DOHH2 (cell line): ENCODE data around the gene IRF1.

Experiments used
- H3F3A ChIP-seq: fragments of 200-600 bp; sonication (generic), shearing (Covaris generic); 2 replicates; pipeline ENCODE4 v1.6.0; 2016; ENCODE audit warnings: antibody characterized with exemption, mild to moderate bottlenecking; ENCODE audit not compliant: control insufficient read depth, insufficient read depth
- H3K27ac ChIP-seq: fragments of 200-600 bp; sonication (generic); 2 replicates; pipeline ENCODE4 v1.5.1; 2014; ENCODE audit warnings: low read depth, mild to moderate bottlenecking, low read length, moderate library complexity
- H3K27me3 ChIP-seq: fragments of 200-600 bp; sonication (generic); 2 replicates; pipeline ENCODE4 v1.6.1; 2014; ENCODE audit warnings: mild to moderate bottlenecking, low read length, mixed read lengths; ENCODE audit not compliant: control insufficient read depth
- H3K36me3 ChIP-seq: fragments of 200-600 bp; sonication (generic); 2 replicates; pipeline ENCODE4 v1.6.1; 2014; ENCODE audit warnings: mild to moderate bottlenecking, low read length, moderate library complexity, mixed read lengths; ENCODE audit not compliant: control insufficient read depth
- H3K4me1 ChIP-seq: fragments of 200-600 bp; sonication (generic); 2 replicates; pipeline ENCODE4 v1.6.1; 2014; ENCODE audit warnings: mild to moderate bottlenecking, low read length, mixed read lengths; ENCODE audit not compliant: control insufficient read depth
- H3K4me2 ChIP-seq: fragments of 200-600 bp; sonication (generic); 2 replicates; pipeline ENCODE4 v1.6.0; 2014; ENCODE audit warnings: mild to moderate bottlenecking, low read length, moderate library complexity
- H3K4me3 ChIP-seq: fragments of 200-600 bp; sonication (generic); 2 replicates; pipeline ENCODE4 v1.5.1; 2014; ENCODE audit warnings: mild to moderate bottlenecking, low read length, mixed read lengths
- H3K79me2 ChIP-seq: fragments of 200-600 bp; sonication (generic); 2 replicates; pipeline ENCODE4 v1.6.1; 2014; ENCODE audit warnings: mild to moderate bottlenecking, low read length, mixed read lengths; ENCODE audit not compliant: control insufficient read depth
- H3K9me2 ChIP-seq: fragments of 200-600 bp; sonication (generic); replicated peaks from 2 replicates; pipeline ENCODE4 v1.6.1; 2014; ENCODE audit warnings: mild to moderate bottlenecking, low read length, mixed read lengths; ENCODE audit not compliant: control insufficient read depth
- H3K9me3 ChIP-seq: fragments of 200-600 bp; sonication (generic); 2 replicates; pipeline ENCODE4 v1.6.1; 2014; ENCODE audit warnings: antibody characterized with exemption, low read length, mixed read lengths; ENCODE audit not compliant: control insufficient read depth, insufficient read depth
- H4K20me1 ChIP-seq: fragments of 200-600 bp; sonication (generic); 2 replicates; pipeline ENCODE4 v1.6.0; 2014; ENCODE audit warnings: low read depth, mild to moderate bottlenecking, antibody characterized with exemption, low read length, moderate library complexity; ENCODE audit not compliant: control insufficient read depth, insufficient read depth
- CTCF ChIP-seq: fragments of 200-600 bp; sonication (generic); IDR thresholded peaks from one replicate; pipeline ENCODE4 v1.5.1; 2014; ENCODE audit warnings: antibody characterized with exemption, mild to moderate bottlenecking, low read depth, low read length; ENCODE audit not compliant: poor library complexity, severe bottlenecking
- EZH2phosphoT487 ChIP-seq: fragments of 200-600 bp; sonication (generic); IDR thresholded peaks from 2 replicates; pipeline ENCODE4 v1.6.1; 2017; ENCODE audit warnings: borderline replicate concordance, mild to moderate bottlenecking, antibody characterized with exemption, low read length, moderate library complexity, mixed read lengths

Gene IRF1

GRCh38 chr5:132451387-132451786 is 39.2 kb downstream of the IRF1 start:
- Histone ChIP-seq H3F3A (peaks cover 5% of the 10 kb centered on the region), H3K79me2 (no peaks in the 10 kb centered on the region), H3K27ac (no peak overlapping the region), H3K4me1 (peaks cover 15% of the 10 kb centered on the region), H3K9me2 (no peaks in the 10 kb centered on the region), H3K4me2 (no peak overlapping the region), H3K27me3 (peaks cover 25% of the 10 kb centered on the region), H3K36me3 (no peaks in the 10 kb centered on the region), H4K20me1 (no peaks in the 10 kb centered on the region), H3K9me3 (no peaks in the 10 kb centered on the region), H3K4me3 (no peak overlapping the region)
- TF ChIP-seq EZH2phosphoT487 (no peak), CTCF (no peak)

- Histone ChIP-seq H3K9me3 (no peaks in the 10 kb centered on the region), H3K27me3 (peaks cover 12% of the 10 kb centered on the region), H3K4me2 (no peak overlapping the region), H3K36me3 (no peaks in the 10 kb centered on the region), H3F3A (no peaks in the 10 kb centered on the region), H3K4me3 (no peak overlapping the region), H3K4me1 (no peaks in the 10 kb centered on the region; the same call in 1 of the 2 replicates), H3K27ac (no peak overlapping the region), H4K20me1 (no peaks in the 10 kb centered on the region), H3K79me2 (no peaks in the 10 kb centered on the region), H3K9me2 (no peaks in the 10 kb centered on the region)
- TF ChIP-seq EZH2phosphoT487 (no peak), CTCF (no peak)
These were observed 41.5 kb downstream of the IRF1 start for GRCh38 chr5:132449060-132449459.

- no peaks in the 10 kb centered on the region for H4K20me1 ChIP-seq
- no peak for TF ChIP-seq EZH2phosphoT487
- TF ChIP-seq CTCF = no peak
- no peaks in the 10 kb centered on the region; the same call in 1 of the 2 replicates for H3K27me3 ChIP-seq
- H3F3A ChIP-seq = no peaks in the 10 kb centered on the region
- no peaks in the 10 kb centered on the region for H3K9me3 ChIP-seq
- no peak overlapping the region for H3K4me3 ChIP-seq
- no peaks in the 10 kb centered on the region for H3K9me2 ChIP-seq
- no peak overlapping the region for H3K4me2 ChIP-seq
- H3K27ac ChIP-seq = no peak overlapping the region
- H3K36me3 ChIP-seq = no peaks in the 10 kb centered on the region
- H3K79me2 ChIP-seq = no peaks in the 10 kb centered on the region
- H3K4me1 ChIP-seq = no peaks in the 10 kb centered on the region
These were observed 43.4 kb downstream of the IRF1 start for GRCh38 chr5:132447196-132447595.

- Histone ChIP-seq H3K4me1 (no peaks in the 10 kb centered on the region), H3K4me3 (no peak overlapping the region), H3K4me2 (no peak overlapping the region), H3K27ac (no peak overlapping the region), H3F3A (no peaks in the 10 kb centered on the region), H3K9me2 (no peaks in the 10 kb centered on the region), H3K27me3 (no peaks in the 10 kb centered on the region), H3K36me3 (no peaks in the 10 kb centered on the region), H3K79me2 (no peaks in the 10 kb centered on the region), H3K9me3 (no peaks in the 10 kb centered on the region), H4K20me1 (no peaks in the 10 kb centered on the region)
- TF ChIP-seq EZH2phosphoT487 (no peak), CTCF (no peak)
These were observed 44.0 kb downstream of the IRF1 start for GRCh38 chr5:132446621-132447020.
